Lower lobe of right lung (tissue), 2 donors: Measurements from ENCODE around the gene MCMBP. TPM values are rescaled to one million over a fixed set of nuclear protein-coding genes. Genes with fewer than 3 reads are reported as not detected.
"Not testable (repeated sequence)": the region's sequence is repeated elsewhere in the genome, so short reads cannot be mapped to it uniquely, and the experiment has no call there.

Source experiments
- ATAC-seq, 2 donors: fragments of 200-7000 bp; cut with Tn5 transposase; one replicate each; pipeline ENCODE4 v1.9.1; 2020 to 2022; ENCODE audit warnings: mild to moderate bottlenecking in 2 of 2, moderate library complexity in 2 of 2
- DNase-seq: peaks from one replicate; pipeline ENCODE4 v3.0.0-alpha.2; 2020
- H3K27ac ChIP-seq: fragments of 200-600 bp; one replicate; pipeline ENCODE4 v1.8.0; 2022
- H3K27me3 ChIP-seq: fragments of 200-600 bp; one replicate; pipeline ENCODE4 v1.8.0; 2022; ENCODE audit warnings: low read depth
- H3K36me3 ChIP-seq: fragments of 200-600 bp; one replicate; pipeline ENCODE4 v1.8.0; 2022; ENCODE audit warnings: mild to moderate bottlenecking
- H3K4me1 ChIP-seq: fragments of 200-600 bp; one replicate; pipeline ENCODE4 v1.8.0; 2022
- H3K4me3 ChIP-seq: fragments of 200-600 bp; one replicate; pipeline ENCODE4 v1.8.0; 2022; ENCODE audit warnings: mild to moderate bottlenecking
- H3K9me3 ChIP-seq: fragments of 200-600 bp; one replicate; pipeline ENCODE4 v1.8.0; 2022
- CTCF ChIP-seq: fragments of 200-600 bp; IDR thresholded peaks from one replicate; pipeline ENCODE4 v1.8.0; 2022; ENCODE audit warnings: antibody characterized with exemption, mild to moderate bottlenecking
- intact Hi-C: fragments of 100-400 bp; cut with DNase I; formaldehyde crosslinking; loops from one replicate; pipeline ENCODE4 v1.11.0; 2022
- long read RNA-seq: library from polyadenylated mRNA; unstranded; transcript quantifications from one replicate; pipeline ENCODE4 v2.0.0, GENCODE V29; 2021
- total RNA-seq: library from RNA; stranded (reverse); fragmentation: NEBNext Ultra II Directional; extraction: Animal tissue kit (Norgen Biotek cat#: 25700); gene quantifications from one replicate; pipeline ENCODE4 v1.2.1, GENCODE V29; 2021
- donor health status: DM: no; HTN: yes; CAD: no; lungs with severe emphysema.

Gene MCMBP
- total RNA-seq: 52.1 TPM
- long read RNA-seq, full-length matches to known transcripts: 86 of 115 reads
- long read RNA-seq, partial matches to known transcripts: 13 of 115 reads
- long read RNA-seq, other reads (novel, unspliced or antisense): 16 of 115 reads

DNA sequence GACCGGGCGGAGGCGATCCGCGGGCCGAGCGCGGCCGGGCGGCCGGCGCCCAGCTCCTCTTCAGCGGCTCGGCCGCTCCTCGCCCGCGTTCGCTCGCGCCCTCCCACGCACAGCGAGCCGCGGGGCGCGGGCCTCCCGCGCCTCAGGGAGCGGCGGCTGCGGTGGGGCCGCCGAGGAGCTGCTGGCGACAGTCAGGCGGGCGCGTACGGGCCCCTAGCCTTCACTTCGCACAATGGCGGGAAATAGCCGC is at the start of gene MCMBP:
TSS of gene MCMBP (minus strand) at position 234 of the 250 bp plus-strand sequence. CDS start 259 bp downstream, outside the sequence.
- Histone ChIP-seq H3K27me3 (no peaks in the 10 kb centered on the region), H3K4me3 (peak within 1 kb of the TSS; percentile 85), H3K4me1 (peaks cover 40% of the 10 kb centered on the region), H3K27ac (peak within 1 kb of the TSS; percentile 92), H3K9me3 (no peaks in the 10 kb centered on the region), H3K36me3 (no peaks in the 10 kb centered on the region)
- no peak for ATAC-seq
- no peak for TF ChIP-seq CTCF
- intact Hi-C loops: no loop called here
- no peak for DNase-seq

DNA sequence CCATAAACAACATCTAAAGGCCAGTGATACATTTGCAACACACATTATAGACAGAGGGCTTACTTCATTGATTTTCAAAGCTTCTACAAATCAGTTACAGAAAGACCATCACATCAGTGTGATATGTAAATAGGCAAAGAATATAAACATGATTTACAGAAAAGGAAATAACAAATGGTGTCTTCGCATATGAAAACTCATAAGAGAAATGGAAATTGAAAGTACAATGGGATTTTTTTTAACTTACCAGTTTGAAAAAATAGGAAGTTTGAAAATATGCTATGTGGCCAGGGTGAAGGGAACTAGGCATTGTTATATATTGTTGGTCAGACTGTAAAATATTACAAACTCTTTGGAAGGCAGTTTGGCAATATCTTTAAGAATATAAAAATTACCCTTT is 47.2 kb upstream of the MCMBP start:
- no peak overlapping the region for H3K27ac ChIP-seq
- peaks cover 100% of the 10 kb centered on the region for H3K36me3 ChIP-seq
- DNase-seq (no peak), ATAC-seq (no peak)
- no peaks in the 10 kb centered on the region for H3K27me3 ChIP-seq
- no peak for TF ChIP-seq CTCF
- H3K4me1 ChIP-seq: no peaks in the 10 kb centered on the region
- H3K4me3 ChIP-seq: no peak overlapping the region
- intact Hi-C loops: no loop called here
- no peaks in the 10 kb centered on the region for H3K9me3 ChIP-seq

GRCh38 chr10:119919271-119919670 is 46.6 kb upstream of the MCMBP start:
- TF ChIP-seq CTCF: no peak
- Histone ChIP-seq H3K36me3 (peaks cover 100% of the 10 kb centered on the region), H3K4me3 (no peak overlapping the region), H3K4me1 (no peaks in the 10 kb centered on the region), H3K27me3 (no peaks in the 10 kb centered on the region), H3K27ac (no peak overlapping the region), H3K9me3 (no peaks in the 10 kb centered on the region)
- no peak for DNase-seq
- ATAC-seq: no peak
- intact Hi-C loops: no loop called here

GRCh38 chr10:119917777-119918176 is 45.1 kb upstream of the MCMBP start:
- Histone ChIP-seq H3K9me3 (no peaks in the 10 kb centered on the region), H3K36me3 (peaks cover 100% of the 10 kb centered on the region), H3K27me3 (no peaks in the 10 kb centered on the region), H3K4me1 (no peaks in the 10 kb centered on the region), H3K27ac (no peak overlapping the region), H3K4me3 (no peak overlapping the region)
- TF ChIP-seq CTCF: no peak
- intact Hi-C loops: no loop called here
- DNase-seq (no peak), ATAC-seq (no peak)

GRCh38 chr10:119910689-119911088 is 38.0 kb upstream of the MCMBP start:
- no peaks in the 10 kb centered on the region for H3K4me1 ChIP-seq
- no peak overlapping the region for H3K4me3 ChIP-seq
- ATAC-seq: no peak
- DNase-seq: no peak
- H3K36me3 ChIP-seq: peaks cover 98% of the 10 kb centered on the region
- intact Hi-C loops: no loop called here
- no peak for TF ChIP-seq CTCF
- H3K27me3 ChIP-seq: no peaks in the 10 kb centered on the region
- H3K27ac ChIP-seq: no peak overlapping the region
- no peaks in the 10 kb centered on the region for H3K9me3 ChIP-seq

GRCh38 chr10:119908166-119908565 is 35.5 kb upstream of the MCMBP start:
- no peak overlapping the region for H3K4me3 ChIP-seq
- H3K4me1 ChIP-seq: no peaks in the 10 kb centered on the region
- no peaks in the 10 kb centered on the region for H3K27me3 ChIP-seq
- H3K27ac ChIP-seq: no peak overlapping the region
- no peak for DNase-seq
- no peak for ATAC-seq
- TF ChIP-seq CTCF: no peak
- H3K36me3 ChIP-seq: peaks cover 98% of the 10 kb centered on the region
- intact Hi-C loops: no loop called here
- H3K9me3 ChIP-seq: no peaks in the 10 kb centered on the region

DNA sequence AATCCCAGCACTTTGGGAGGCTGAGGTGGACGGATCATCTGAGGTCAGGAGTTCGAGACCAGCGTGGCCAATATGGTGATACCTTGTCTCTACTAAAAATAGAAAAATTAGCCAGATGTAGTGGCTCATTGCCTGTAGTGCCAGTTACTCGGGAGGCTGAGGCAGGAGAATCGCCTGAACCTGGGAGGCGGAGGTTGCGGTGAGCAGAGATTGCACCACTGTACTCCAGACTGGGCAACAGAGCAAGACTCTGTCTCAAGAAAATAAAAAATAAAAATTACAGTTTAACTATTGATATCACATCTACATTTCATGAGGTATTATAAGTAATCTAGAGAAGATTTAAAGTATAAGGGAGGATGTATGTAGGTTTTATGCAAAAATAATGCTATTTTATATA is 35.1 kb upstream of the MCMBP start:
- H3K36me3 ChIP-seq: peaks cover 98% of the 10 kb centered on the region
- H3K4me1 ChIP-seq, H3K9me3 ChIP-seq, H3K4me3 ChIP-seq, intact Hi-C loops, ATAC-seq, H3K27me3 ChIP-seq, DNase-seq, H3K27ac ChIP-seq: not testable (repeated sequence)
